OCI-LY7 (cell line): ENCODE measurements around the gene SLC6A14.

Source experiments
- CTCF ChIP-seq: fragments of 200-600 bp; sonication (generic); conservative IDR thresholded peaks from 2 replicates; pipeline ENCODE4 v1.5.1; 2014; ENCODE audit warnings: mild to moderate bottlenecking, antibody characterized with exemption, low read length, moderate library complexity, mixed read lengths
- EZH2phosphoT487 ChIP-seq: fragments of 200-600 bp; sonication (generic); IDR thresholded peaks from 2 replicates; pipeline ENCODE4 v1.6.1; 2018; ENCODE audit warnings: low read depth, borderline replicate concordance, mild to moderate bottlenecking, mixed run types, antibody characterized with exemption, low read length, moderate library complexity, mixed read lengths

GRCh38 chrX:116417968-116418367, 18.4 kb upstream of the SLC6A14 start:
- TF ChIP-seq CTCF (no peak), EZH2phosphoT487 (no peak)
